ENCODE data around the gene L3MBTL3.

L3MBTL3 gene

DNA sequence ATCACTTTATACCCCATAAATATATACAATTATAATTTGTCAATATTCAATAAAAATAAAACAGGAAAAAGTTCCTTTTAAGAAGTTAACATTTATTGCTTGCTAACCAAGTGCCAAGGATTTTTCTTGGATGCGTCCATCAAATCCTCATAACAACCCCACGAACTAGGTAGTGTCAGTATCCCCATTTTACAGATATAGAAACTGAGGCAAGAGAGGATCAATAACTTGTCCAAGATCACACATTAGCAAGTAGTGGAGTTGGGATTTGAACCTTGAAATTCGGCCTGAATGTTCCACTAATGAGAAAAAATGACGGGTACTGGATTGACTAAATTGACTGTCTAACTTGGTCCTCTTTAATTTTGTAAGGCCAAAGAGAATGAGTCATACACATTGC, 5.7 kb upstream of the L3MBTL3 start:
- no peak for DNase-seq
- TF ChIP-seq POLR2A (IDR thresholded peaks at IDR 0.05; ENCODE audit: low read length) (no peak), GATA1 (IDR thresholded peaks at IDR 0.05; ENCODE audit: low read depth, low read length) (no peak)

DNA sequence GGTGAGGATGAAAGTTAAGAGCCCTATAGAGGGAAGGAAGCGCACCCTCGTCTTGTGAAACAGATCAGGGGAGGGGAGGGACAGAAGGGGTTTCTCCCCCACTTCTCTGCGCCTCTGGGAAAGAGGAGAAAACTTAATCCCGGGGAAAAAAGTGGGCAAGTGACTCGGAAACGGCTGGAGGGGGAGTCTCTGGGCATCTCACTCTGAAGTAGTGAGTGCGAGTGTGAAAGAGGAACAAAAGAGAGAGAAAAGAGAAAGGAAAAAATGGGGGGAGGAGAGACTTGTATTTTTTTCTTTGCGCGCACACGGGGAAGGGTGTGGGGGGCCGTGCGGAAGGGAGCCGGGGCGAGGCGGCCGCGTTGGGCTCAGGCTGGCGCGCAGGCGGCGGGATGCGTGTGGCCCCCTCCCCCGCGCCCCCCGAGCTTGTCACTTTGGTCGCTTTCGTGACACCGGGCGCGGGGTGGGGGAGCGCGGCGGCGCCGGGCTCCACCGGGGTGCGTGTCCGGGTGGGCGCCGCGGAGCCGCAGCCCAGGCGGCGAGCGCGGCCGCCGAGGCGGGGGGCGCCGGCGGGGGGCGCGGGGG, 454 bp downstream of the L3MBTL3 start:
- no peak for TF ChIP-seq GATA1 (IDR thresholded peaks at IDR 0.05; ENCODE audit: low read depth, low read length)
- TF ChIP-seq POLR2A (IDR thresholded peaks at IDR 0.05; ENCODE audit: low read length) = peak; percentile 37
- DNase-seq = peak; percentile 51 to 61

DNA sequence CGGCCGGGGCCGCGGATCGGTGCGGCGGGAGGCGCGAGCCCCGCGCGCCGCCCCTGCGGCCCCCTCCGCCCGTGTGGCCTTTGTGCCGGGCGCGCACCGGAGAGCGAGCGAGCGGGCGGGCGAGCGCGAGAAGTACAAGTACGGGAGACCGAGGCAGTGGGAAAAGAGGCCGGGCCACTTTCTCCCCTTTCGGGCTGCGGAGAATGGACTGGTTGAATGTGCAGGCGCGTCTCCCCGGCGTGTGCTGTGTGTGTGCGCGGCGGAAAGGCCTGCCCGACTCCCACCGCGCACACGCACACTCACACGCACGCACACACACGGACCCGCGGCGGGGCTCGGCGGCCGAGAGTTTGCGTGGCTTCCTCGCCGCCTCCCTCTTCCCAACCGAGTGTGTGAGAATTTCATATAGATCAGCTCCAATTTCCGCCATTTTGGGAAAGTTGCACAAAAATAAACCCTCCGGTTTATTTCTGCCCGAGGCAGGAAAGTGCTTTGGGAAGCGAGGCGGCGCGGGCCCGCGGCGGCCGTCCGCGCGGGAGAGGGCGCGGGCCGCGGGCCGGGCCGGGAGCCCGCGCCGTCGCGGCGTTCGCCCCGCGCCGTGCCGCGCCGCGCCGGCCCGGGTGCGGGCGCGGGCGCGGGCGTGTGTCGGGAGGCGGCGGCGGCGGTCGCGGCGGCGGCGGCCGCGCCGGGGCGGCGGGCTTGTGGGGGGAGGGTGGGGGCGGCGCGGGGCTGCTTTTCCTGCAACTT, 1.1 kb downstream of the L3MBTL3 start:
- TF ChIP-seq POLR2A (IDR thresholded peaks at IDR 0.05; ENCODE audit: low read length) = no peak
- no peak for TF ChIP-seq GATA1 (IDR thresholded peaks at IDR 0.05; ENCODE audit: low read depth, low read length)
- peak; percentile 64 to 65 for DNase-seq

- no peak for TF ChIP-seq GATA1 (IDR thresholded peaks at IDR 0.05; ENCODE audit: low read depth, low read length)
- no peak for TF ChIP-seq POLR2A (IDR thresholded peaks at IDR 0.05; ENCODE audit: low read length)
- peak; percentile 51 to 64 for DNase-seq
Measured at GRCh38 chr6:130020073-130020906, 1.9 kb downstream of the L3MBTL3 start.

GRCh38 chr6:130020907-130021629, 2.7 kb downstream of the L3MBTL3 start:
- DNase-seq = peak; percentile 88 to 91
- TF ChIP-seq GATA1 (IDR thresholded peaks at IDR 0.05; ENCODE audit: low read depth, low read length) = no peak
- no peak for TF ChIP-seq POLR2A (IDR thresholded peaks at IDR 0.05; ENCODE audit: low read length)

DNA sequence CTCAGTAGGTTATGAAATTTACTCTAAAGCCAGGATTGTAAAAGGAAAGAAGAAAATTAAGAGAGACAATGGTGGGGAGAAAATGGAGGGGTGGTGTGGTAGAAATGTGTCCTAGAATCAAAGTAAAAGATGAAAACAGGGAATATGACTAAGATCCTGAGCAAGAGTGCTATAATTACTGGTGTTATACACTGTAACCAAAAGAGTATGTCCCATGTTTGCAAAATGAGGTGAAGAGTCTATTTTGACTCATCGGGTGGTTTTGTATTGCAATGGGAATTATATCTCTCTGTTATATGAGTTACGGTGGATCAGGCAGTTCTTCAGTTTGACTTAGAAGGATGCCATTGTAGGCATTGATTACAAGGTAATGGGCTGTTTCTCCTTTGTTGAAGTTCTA, 8.5 kb downstream of the L3MBTL3 start:
- no peak for TF ChIP-seq POLR2A (IDR thresholded peaks at IDR 0.05; ENCODE audit: low read length)
- no peak for TF ChIP-seq GATA1 (IDR thresholded peaks at IDR 0.05; ENCODE audit: low read depth, low read length)
- DNase-seq = no peak

DNA sequence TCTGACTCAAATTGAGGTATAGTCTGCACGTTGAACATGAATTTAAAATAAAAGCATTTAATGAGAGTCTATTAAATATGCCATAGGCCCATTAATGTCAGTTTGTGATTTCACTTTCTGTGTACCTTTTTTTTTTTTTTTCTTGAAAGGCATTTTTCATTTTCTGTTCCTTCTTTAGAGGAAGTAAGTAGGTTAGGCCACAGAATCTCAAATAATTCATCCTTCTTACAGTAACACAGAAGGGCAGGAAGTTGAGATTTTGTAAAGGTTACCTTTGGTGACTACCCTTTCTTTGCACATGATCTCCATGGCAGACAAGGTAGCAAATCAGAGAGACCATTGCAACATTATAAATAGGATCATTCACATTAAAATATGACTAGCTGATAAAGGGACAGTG, 9.6 kb downstream of the L3MBTL3 start:
- TF ChIP-seq GATA1 (IDR thresholded peaks at IDR 0.05; ENCODE audit: low read depth, low read length) (no peak), POLR2A (IDR thresholded peaks at IDR 0.05; ENCODE audit: low read length) (no peak)
- DNase-seq = no peak

GRCh38 chr6:130029163-130029562, 10.8 kb downstream of the L3MBTL3 start:
- DNase-seq = no peak
- TF ChIP-seq POLR2A (IDR thresholded peaks at IDR 0.05; ENCODE audit: low read length) = no peak
- no peak for TF ChIP-seq GATA1 (IDR thresholded peaks at IDR 0.05; ENCODE audit: low read depth, low read length)

DNA sequence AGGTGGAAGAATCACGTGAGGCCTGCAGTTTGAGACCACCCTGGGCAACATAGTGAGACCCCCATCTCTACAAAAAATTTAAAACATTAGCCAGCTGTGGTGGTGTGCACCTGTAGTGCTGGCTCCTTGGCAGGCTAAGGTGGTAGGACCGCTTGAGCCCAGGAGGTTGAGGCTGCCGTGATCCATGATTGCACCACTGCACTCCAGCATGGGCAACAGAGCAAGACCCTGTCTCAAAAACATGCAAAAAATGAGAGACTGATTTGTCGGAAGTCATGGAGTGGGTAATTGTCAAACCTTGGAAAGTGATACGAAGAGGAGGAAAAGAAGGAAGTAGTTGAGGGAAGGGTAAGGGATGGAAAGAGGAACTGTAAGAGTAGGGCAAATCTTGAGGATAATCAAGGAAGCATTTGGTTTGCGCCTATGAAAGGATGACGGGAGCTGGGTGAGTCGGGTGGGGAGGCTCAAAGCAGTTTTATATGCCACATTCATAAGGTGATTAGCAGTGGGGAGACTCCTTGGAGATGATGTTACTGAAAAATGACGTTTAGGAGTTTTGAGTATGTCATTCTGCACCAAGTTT, 14.5 kb downstream of the L3MBTL3 start:
- DNase-seq = no peak
- TF ChIP-seq POLR2A (IDR thresholded peaks at IDR 0.05; ENCODE audit: low read length) (no peak), GATA1 (IDR thresholded peaks at IDR 0.05; ENCODE audit: low read depth, low read length) (no peak)

- TF ChIP-seq POLR2A (IDR thresholded peaks at IDR 0.05; ENCODE audit: low read length) = no peak
- no peak for TF ChIP-seq GATA1 (IDR thresholded peaks at IDR 0.05; ENCODE audit: low read depth, low read length)
- DNase-seq = peak in 1 of 2 experiments; percentile 40
Measured at GRCh38 chr6:130033949-130034348, 15.6 kb downstream of the L3MBTL3 start.

DNA sequence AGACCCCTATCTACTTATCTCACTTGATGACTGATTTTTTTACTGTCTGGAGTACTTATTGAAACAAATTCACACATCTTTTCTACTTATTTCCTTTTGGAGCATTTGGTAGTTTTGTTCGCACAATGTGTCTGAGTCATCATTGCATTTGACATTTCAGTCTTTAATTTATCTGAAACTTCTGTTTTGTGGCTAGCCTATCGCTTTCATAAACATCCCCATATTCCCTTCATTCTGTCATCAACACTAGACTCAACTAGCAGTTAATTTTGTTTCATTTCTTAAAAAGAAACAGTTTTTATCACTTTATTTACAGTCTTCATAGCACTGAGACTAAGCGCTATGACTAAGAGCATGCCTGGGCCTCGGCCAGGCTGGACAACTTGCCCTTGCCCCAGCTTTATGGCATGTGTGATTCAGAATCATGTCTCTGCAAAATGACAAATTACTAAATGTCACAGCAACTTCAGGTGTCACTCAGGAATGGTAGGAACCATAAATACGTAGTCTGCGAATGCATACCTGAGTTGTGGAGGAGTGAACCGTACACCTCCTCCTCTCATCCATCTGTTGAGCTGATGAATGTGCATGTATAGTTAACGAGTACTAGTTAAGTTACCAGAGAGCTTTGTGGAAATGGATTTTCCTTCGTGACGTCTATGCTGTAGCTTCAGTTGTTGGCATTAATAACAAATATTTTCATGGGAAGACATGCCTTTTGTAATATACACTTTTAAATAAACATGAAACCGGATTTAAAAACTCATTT, 16.2 kb downstream of the L3MBTL3 start:
- no peak for TF ChIP-seq POLR2A (IDR thresholded peaks at IDR 0.05; ENCODE audit: low read length)
- TF ChIP-seq GATA1 (IDR thresholded peaks at IDR 0.05; ENCODE audit: low read depth, low read length) = no peak

DNA sequence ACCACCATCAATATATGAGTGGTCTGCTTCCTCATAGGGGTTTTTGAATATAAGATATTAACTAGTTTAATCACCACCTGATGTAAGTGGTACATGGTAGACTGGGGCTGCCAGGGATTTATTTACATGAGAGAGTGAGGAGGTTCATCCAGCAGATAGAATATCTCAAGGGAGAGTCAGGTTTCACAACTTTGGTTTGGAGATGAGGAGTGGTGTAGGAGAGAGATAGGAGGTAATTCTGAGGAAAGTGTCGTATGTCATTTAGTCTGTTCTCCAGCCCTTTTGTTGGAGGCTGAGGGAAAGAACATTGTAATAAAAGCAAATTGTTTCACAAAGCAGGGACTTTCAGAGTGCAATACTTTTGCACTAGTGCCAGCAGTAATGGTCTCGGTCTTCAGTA, 16.8 kb downstream of the L3MBTL3 start:
- no peak for DNase-seq
- TF ChIP-seq POLR2A (IDR thresholded peaks at IDR 0.05; ENCODE audit: low read length) (no peak), GATA1 (IDR thresholded peaks at IDR 0.05; ENCODE audit: low read depth, low read length) (no peak)

More for the DNA sequence above, 16.2 kb downstream of the L3MBTL3 start:
- peak in 1 of 2 experiments; percentile 14 for DNase-seq
